ENCODE results near the gene DISC1. TPM values are rescaled to one million over a fixed set of nuclear protein-coding genes. Genes with fewer than 3 reads are reported as not detected.

The DISC1 gene
- total RNA-seq, 1 donor from 2014 or later, result 14.0 TPM

- intact Hi-C loops (cut with micrococcal nuclease), result loop anchor here (5.0 to 10.0 kb wide), 5 partner anchors 40 to 1140 kb away; no protein-coding TSS in a partner anchor
Measured at GRCh38 chr1:231972111-231972445, 345.5 kb downstream of the DISC1 start.

GRCh38 chr1:231973830-231974229 is 347.2 kb downstream of the DISC1 start:
- intact Hi-C loops (cut with micrococcal nuclease), result loop anchor here (5.0 to 10.0 kb wide), 5 partner anchors 42 to 1138 kb away; no protein-coding TSS in a partner anchor

GRCh38 chr1:231976231-231976630 is 349.6 kb downstream of the DISC1 start:
- intact Hi-C loops (cut with micrococcal nuclease), result loop anchor here (10.0 kb wide), 1 partner anchor 711 kb away; no protein-coding TSS in a partner anchor

- intact Hi-C loops (cut with micrococcal nuclease), result no loop called here
Measured at GRCh38 chr1:231981675-231982074, 355.1 kb downstream of the DISC1 start.

GRCh38 chr1:231982871-231983587 is 356.4 kb downstream of the DISC1 start:
- intact Hi-C loops (cut with micrococcal nuclease), result no loop called here

- intact Hi-C loops (cut with micrococcal nuclease), result no loop called here
Measured at GRCh38 chr1:231983588-231984193, 357.1 kb downstream of the DISC1 start.

GRCh38 chr1:231985296-231986023 is 358.9 kb downstream of the DISC1 start:
- intact Hi-C loops (cut with micrococcal nuclease), result no loop called here

- intact Hi-C loops (cut with micrococcal nuclease), result no loop called here
Measured at GRCh38 chr1:231986631-231987336, 360.2 kb downstream of the DISC1 start.

GRCh38 chr1:231990388-231990787 is 363.8 kb downstream of the DISC1 start:
- intact Hi-C loops (cut with micrococcal nuclease), result no loop called here

GRCh38 chr1:231991231-231991630 is 364.6 kb downstream of the DISC1 start:
- intact Hi-C loops (cut with micrococcal nuclease), result no loop called here

- intact Hi-C loops (cut with micrococcal nuclease), result no loop called here
Measured at GRCh38 chr1:231993968-231994455, 367.4 kb downstream of the DISC1 start.

- intact Hi-C loops (cut with micrococcal nuclease), result no loop called here
Measured at GRCh38 chr1:231998791-231999190, 372.2 kb downstream of the DISC1 start.

- intact Hi-C loops (cut with micrococcal nuclease), result no loop called here
Measured at GRCh38 chr1:232005300-232005699, 378.7 kb downstream of the DISC1 start.

- intact Hi-C loops (cut with micrococcal nuclease), result no loop called here
Measured at GRCh38 chr1:232009741-232010140, 383.2 kb downstream of the DISC1 start.

- intact Hi-C loops (cut with micrococcal nuclease), result no loop called here
Measured at GRCh38 chr1:232011961-232012360, 385.4 kb downstream of the DISC1 start.

GRCh38 chr1:232012773-232013386 is 386.3 kb downstream of the DISC1 start:
- intact Hi-C loops (cut with micrococcal nuclease), result no loop called here

GRCh38 chr1:232014941-232015340 is 388.4 kb downstream of the DISC1 start:
- intact Hi-C loops (cut with micrococcal nuclease), result no loop called here

- intact Hi-C loops (cut with micrococcal nuclease), result no loop called here
Measured at GRCh38 chr1:232016616-232017015, 390.0 kb downstream of the DISC1 start.

GRCh38 chr1:232017057-232017456 is 390.5 kb downstream of the DISC1 start:
- intact Hi-C loops (cut with micrococcal nuclease), result no loop called here

- intact Hi-C loops (cut with micrococcal nuclease), result no loop called here
Measured at GRCh38 chr1:232017759-232018158, 391.2 kb downstream of the DISC1 start.

Measured in T-helper 1 cell treated with Interleukin-12 subunit alpha and Interleukin-12 subunit beta and Interleukin-4 antibody, amounts not matched to agents 30 ng/mL and 1 ng/mL, for 36 hours (primary cell).